HG02588 (cell line): Measurements from ENCODE around the gene ENTPD8.
"Not testable (repeated sequence)": the region's sequence is repeated elsewhere in the genome, so short reads cannot be mapped to it uniquely, and the experiment has no call there.

Experiments used
- ATAC-seq: cut with Tn5 transposase; IDR thresholded peaks from one replicate; pipeline ENCODE4 v1.9.1; 2021; ENCODE audit warnings: mild to moderate bottlenecking, moderate library complexity; ENCODE audit not compliant: unreplicated experiment

Gene ENTPD8

DNA sequence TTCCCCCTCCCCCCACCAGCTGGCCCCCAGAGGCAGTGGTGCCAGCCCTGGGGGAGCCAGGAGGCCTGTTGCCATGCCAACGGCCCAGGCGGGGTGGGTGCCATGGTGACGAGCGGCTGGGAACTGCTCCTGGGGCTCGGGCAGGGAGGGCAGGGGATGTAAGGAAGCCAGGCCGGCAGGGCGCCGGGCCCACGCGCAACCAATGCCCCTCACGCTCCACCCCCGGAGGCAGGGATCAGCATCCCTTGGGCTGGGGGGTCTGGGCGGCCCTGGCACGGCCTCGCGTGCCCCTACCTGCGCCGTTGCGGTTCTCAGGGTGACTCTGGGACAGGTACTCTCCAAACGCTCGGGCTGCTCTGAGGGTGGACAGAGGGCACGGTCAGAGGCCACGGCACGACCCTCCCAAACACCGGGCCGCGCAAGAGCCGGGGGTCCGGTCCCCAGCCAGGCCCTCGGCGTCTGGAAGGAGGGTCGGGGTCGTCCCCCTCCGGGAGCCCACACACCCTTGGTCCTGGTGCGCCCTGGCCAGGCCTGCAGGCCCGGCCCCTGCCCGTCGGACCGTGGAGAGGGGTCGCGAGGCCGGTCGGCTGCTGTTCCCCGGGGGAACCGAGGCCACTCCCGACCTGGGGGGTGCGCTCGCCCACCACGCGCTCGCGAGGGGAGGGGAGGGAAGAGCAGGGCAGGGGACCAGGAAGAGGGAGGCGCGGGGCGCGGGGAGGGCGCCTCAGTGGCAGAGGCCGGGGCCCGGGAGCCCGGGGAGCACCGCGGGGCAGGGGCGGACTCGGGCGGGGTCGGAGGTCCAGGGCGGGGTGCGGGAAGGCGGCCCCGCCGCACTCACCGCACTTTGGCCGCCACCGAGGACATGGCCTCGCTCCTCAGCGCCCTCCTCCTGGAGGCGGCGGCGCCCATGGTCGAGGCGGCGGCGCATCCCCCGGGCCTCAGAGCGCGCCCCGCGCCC lies 17.3 kb upstream of the ENTPD8 start:
- ATAC-seq = no peak

- ATAC-seq = no peak
Observed at GRCh38 chr9:137457406-137458193, 16.4 kb upstream of the ENTPD8 start.

DNA sequence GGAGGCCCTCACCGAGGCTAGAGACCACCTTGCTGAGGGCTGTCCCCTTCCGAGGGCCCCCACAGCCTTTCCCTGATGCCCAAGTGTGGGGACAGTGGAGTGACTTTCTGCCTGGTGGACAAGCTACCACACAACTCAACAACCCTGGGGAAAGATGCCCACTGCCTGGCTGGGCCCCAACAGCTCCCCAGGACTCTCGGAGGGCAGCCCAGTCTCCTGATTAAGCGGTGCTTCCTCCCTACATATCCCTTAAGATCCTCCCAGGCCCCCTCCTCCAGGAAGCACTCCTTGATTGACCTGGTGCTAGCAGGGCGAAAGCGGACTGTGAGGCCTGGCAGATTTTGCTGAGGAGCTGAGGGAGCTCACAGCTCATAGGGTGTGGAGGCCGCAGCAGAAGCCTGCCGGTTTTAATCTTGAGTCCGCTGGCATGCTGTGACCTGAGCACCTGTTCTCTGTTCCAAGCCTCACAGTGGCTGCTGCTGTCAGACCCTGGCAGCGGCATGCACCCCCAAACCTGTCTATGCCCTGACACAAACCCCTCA lies 15.8 kb upstream of the ENTPD8 start:
- ATAC-seq = no peak

GRCh38 chr9:137456061-137456863 lies 15.1 kb upstream of the ENTPD8 start:
- ATAC-seq = no peak

DNA sequence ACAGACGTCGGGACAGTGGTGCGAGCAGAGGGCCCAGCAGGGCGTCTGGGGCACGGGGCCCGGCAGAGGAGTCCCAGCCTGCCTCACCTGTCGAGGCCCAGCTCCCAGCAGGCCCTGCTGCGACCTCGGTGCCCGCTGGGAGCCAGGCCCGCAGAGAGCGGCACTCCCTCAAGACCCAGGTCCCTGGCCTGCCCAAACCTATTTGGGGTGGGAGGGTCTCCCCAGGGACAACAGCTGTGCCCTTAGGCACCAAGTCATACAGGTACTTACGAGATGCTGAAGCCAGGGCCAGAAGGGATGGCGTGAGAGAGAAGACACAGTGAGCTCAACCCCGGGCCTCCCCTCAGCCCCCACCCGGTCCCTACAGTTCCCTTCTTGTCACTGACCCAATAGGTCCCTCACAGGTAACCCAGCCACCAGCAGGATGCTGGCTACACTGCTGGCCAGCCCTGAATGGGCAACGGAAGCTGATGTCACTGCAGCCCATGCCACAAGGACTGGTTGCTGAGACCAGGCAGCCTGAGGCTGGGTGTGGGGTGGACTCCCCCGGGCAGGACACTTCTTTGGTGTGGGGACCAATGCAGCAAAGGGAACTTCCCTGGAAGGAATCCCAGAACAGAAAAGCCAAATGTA lies 14.3 kb upstream of the ENTPD8 start:
- no peak for ATAC-seq

GRCh38 chr9:137454597-137455358 lies 13.6 kb upstream of the ENTPD8 start:
- no peak for ATAC-seq

DNA sequence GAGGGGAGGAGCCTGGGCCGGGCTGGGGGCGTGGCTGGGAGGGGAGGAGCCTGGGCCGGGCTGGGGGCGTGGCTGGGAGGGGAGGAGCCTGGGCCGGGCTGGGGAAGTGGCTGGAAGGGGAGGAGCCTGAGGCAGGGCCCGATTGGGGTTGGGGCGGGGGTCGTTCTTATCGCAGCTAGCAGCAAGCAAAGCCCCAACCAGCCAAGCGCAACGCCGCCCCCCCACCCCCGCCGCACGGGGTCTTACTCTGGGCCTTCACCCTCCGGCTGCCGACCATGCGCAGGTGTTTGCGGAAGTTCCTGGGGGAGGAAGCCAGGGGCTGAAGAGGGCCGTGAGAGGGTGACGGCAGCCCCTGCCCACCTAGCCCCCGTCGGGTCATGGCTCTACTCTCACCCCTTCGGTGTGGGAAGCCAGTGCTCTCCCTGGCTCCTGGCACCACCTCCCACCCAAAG lies 13.0 kb upstream of the ENTPD8 start:
- no peak for ATAC-seq

GRCh38 chr9:137453643-137454081 lies 12.5 kb upstream of the ENTPD8 start:
- peak; percentile 43 for ATAC-seq

- ATAC-seq = no peak
Observed at GRCh38 chr9:137452761-137453642, 11.8 kb upstream of the ENTPD8 start.

DNA sequence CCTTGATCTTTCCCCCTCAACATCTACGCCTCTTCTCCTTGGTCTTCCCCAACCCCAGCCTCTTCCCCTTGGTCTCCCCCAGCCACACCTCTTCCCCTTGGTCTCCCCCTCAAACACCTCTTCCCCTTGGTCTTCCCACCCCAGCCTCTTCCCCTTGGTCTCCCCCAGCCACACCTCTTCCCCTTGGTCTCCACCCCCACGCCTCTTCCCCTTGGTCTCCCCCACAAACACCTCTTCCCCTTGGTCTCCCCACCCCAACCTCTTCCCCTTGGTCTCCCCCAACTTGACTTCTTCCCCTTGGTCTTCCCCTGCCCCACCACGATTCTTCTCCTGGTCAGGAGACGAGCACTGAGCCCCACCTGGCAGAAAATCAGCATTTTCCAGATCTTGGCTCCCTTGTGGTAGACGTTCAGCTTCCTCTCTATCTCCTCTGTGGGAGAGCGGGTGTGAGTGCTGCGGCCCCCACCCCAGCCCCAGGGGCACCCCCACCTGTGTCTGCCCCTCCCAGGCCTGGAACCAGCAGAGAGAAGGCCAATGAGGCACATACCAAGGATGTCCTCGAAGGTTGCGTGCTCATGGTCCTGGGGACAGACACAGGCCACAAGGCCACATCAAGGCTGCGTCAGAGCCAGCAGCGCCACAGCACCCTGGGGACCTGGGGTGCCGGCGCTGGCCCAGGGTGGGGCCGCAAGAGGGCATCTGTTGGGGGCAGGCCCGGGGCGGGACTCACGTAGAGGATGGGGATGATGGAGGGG lies 11.0 kb upstream of the ENTPD8 start:
- ATAC-seq = no peak

DNA sequence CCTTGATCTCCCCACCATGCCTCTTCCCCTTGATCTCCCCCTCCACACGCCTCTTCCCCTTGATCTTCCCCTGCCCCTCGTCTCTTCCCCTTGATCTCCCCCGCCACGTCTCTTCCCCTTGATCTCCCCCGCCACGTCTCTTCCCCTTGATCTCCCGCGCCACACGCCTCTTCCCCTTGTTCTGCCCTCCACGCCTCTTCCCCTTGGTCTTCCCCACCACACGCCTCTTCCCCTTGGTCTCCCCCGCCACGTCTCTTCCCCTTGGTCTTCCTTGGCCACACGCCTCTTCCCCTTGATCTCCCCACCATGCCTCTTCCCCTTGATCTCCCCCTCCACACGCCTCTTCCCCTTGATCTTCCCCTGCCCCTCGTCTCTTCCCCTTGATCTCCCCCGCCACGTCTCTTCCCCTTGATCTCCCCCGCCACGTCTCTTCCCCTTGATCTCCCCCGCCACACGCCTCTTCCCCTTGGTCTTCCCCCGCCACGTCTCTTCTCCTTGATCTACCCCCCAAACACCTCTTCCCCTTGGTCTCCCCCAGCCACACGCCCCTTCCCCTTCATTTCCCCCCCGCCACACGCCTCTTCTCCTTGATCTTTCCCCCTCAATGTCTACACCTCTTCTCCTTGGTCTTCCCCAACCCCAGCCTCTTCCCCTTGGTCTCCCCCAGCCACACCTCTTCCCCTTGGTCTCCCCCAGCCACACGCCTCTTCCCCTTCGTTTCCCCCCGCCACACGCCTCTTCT lies 10.3 kb upstream of the ENTPD8 start:
- not testable (repeated sequence) for ATAC-seq

- ATAC-seq = not testable (repeated sequence)
Observed at GRCh38 chr9:137450539-137451222, 9.5 kb upstream of the ENTPD8 start.

- ATAC-seq = no peak
Observed at GRCh38 chr9:137449931-137450538, 8.9 kb upstream of the ENTPD8 start.

- no peak for ATAC-seq
Observed at GRCh38 chr9:137449081-137449844, 8.1 kb upstream of the ENTPD8 start.

DNA sequence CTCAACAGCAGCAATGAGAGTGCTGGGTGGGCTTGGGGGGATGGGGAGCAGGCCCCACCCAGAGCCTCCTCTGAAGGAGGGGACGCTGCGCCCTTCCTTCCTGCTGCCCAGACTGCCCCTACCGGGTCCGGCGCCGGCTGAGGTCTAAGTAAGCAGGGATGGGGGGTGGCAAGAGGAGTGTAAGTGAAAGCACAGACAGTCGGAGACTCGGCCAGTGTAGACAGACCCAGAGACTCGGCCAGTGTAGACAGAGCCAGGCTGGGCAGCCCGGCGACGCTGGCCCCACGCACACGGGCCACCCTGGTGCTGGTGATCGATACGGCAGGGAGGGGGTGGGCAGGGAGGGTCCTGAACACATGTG lies 7.4 kb upstream of the ENTPD8 start:
- ATAC-seq = no peak
